Calu3 (cell line): ENCODE data around the gene C3orf52. TPM values are rescaled to one million over a fixed set of nuclear protein-coding genes. Genes with fewer than 3 reads are reported as not detected.

Source experiments
- BruUV-seq: library from RNA; stranded (reverse); fragments of 400-500 nt; replicated peaks from 2 replicates; lab custom pipeline; 2021; lab: Mats Ljungman, UMichigan
- CTCF ChIA-PET: fragments of 300-600 bp; sonication (Branson Sonifier 250); formaldehyde crosslinking; loops from one replicate; lab custom pipeline; 2022; ENCODE audit warnings: antibody characterized with exemption; lab: Charles Lee
- DNase-seq: peaks from one replicate; pipeline ENCODE4 v3.0.0; 2022
- H3K27ac Mint-ChIP-seq: one replicate; pipeline ENCODE4 v1.8.0; 2022; ENCODE audit warnings: mixed read lengths; ENCODE audit not compliant: unreplicated experiment
- H3K27me3 Mint-ChIP-seq: one replicate; pipeline ENCODE4 v1.8.0; 2022; ENCODE audit warnings: mixed read lengths; ENCODE audit not compliant: unreplicated experiment
- H3K36me3 Mint-ChIP-seq: one replicate; pipeline ENCODE4 v1.8.0; 2022; ENCODE audit warnings: mild to moderate bottlenecking, moderate library complexity, mixed read lengths; ENCODE audit not compliant: insufficient read depth, unreplicated experiment
- H3K4me1 Mint-ChIP-seq: one replicate; pipeline ENCODE4 v1.8.0; 2022; ENCODE audit warnings: mild to moderate bottlenecking, low read depth, mixed read lengths; ENCODE audit not compliant: unreplicated experiment
- H3K4me3 Mint-ChIP-seq: one replicate; pipeline ENCODE4 v1.8.0; 2022; ENCODE audit warnings: mild to moderate bottlenecking, low read depth, moderate library complexity, mixed read lengths; ENCODE audit not compliant: unreplicated experiment
- H3K9me3 Mint-ChIP-seq: one replicate; pipeline ENCODE4 v1.8.0; 2022; ENCODE audit warnings: low read depth, mixed read lengths; ENCODE audit not compliant: unreplicated experiment
- intact Hi-C: fragments of 100-400 bp; cut with micrococcal nuclease; formaldehyde crosslinking; loops from one replicate; pipeline ENCODE4 v1.10.0; 2022; ENCODE audit not compliant: unreplicated experiment
- total RNA-seq: library from RNA; stranded (reverse); gene quantifications from 2 replicates; pipeline ENCODE4 v1.2.3, GENCODE V29; 2022
- TF ChIP-seq, protein P1 (sequence below): fragments of 200-600 bp; IDR thresholded peaks from one replicate; pipeline ENCODE4 v1.8.0; 2022; ENCODE audit warnings: antibody characterized with exemption; ENCODE audit not compliant: unreplicated experiment

The C3orf52 gene
- total RNA-seq, 1 experiment from 2014 or later = 28.2 TPM

DNA sequence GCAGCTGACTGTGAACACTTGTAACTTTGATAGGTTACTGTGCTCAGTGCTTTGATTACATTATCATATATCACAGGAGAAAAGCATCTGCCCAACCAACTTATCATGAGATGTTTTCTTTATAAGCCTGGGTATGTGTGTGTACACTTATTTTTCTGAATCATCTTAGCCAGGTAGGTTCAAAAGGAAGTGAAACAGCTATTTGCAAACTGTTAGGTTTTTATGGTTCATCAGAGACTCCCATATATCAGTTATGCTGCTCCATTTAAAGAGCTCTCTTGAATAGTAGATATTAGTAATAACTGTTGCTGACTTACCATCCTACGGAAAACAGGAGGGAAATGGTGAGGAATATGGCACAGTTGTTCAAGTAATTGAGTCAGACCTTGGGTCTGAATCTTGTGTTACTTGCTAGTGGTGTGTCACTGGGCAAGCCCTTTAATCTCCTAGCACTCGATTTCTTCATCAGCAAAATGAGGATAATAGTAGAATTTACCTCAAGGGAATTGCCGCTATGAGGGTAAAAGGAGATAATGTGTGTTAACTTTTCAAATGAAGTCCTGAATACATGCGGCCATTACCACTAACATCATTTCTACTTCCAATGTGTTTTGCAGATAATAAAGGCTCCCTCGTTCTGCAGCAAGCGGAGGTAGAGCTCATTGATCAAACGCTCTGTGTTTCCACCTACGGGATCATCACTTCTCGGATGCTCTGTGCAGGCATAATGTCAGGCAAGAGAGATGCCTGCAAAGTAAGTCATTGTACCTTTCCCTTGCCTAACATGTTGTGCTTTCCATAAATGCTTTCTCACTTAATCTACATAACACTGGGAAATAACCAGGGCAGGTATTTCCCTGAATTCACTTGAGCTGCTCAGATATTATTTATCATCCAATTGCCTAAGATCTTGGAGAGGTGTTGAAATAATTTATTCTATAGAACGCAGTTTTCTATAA, 7.8 kb upstream of the C3orf52 start:
- H3K4me1 Mint-ChIP-seq = peaks cover 26% of the 10 kb centered on the region
- no peak overlapping the region for H3K27ac Mint-ChIP-seq
- TF ChIP-seq, protein P1, sequence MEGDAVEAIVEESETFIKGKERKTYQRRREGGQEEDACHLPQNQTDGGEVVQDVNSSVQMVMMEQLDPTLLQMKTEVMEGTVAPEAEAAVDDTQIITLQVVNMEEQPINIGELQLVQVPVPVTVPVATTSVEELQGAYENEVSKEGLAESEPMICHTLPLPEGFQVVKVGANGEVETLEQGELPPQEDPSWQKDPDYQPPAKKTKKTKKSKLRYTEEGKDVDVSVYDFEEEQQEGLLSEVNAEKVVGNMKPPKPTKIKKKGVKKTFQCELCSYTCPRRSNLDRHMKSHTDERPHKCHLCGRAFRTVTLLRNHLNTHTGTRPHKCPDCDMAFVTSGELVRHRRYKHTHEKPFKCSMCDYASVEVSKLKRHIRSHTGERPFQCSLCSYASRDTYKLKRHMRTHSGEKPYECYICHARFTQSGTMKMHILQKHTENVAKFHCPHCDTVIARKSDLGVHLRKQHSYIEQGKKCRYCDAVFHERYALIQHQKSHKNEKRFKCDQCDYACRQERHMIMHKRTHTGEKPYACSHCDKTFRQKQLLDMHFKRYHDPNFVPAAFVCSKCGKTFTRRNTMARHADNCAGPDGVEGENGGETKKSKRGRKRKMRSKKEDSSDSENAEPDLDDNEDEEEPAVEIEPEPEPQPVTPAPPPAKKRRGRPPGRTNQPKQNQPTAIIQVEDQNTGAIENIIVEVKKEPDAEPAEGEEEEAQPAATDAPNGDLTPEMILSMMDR = no peak
- CTCF ChIA-PET = interaction anchor here (1.4 kb wide), 1 partner anchor 35 kb away, joined by 3 read pairs; no protein-coding TSS in a partner anchor
- BruUV-seq = no TSS peak
- no peak for DNase-seq
- intact Hi-C loops = no loop called here
- peaks cover 8% of the 10 kb centered on the region for H3K36me3 Mint-ChIP-seq
- no peaks in the 10 kb centered on the region for H3K9me3 Mint-ChIP-seq
- no peak overlapping the region for H3K4me3 Mint-ChIP-seq
- H3K27me3 Mint-ChIP-seq = no peaks in the 10 kb centered on the region

GRCh38 chr3:112083239-112083638, 3.0 kb upstream of the C3orf52 start:
- H3K36me3 Mint-ChIP-seq = peaks cover 22% of the 10 kb centered on the region
- intact Hi-C loops = no loop called here
- CTCF ChIA-PET = no interaction called here
- DNase-seq = no peak
- H3K9me3 Mint-ChIP-seq = no peaks in the 10 kb centered on the region
- H3K27me3 Mint-ChIP-seq = no peaks in the 10 kb centered on the region
- H3K4me3 Mint-ChIP-seq = no peak overlapping the region
- peaks cover 20% of the 10 kb centered on the region for H3K4me1 Mint-ChIP-seq
- TF ChIP-seq, protein P1 = no peak
- no peak overlapping the region for H3K27ac Mint-ChIP-seq
- BruUV-seq = no TSS peak

- Mint-ChIP-seq H3K36me3 (peaks cover 26% of the 10 kb centered on the region), H3K4me1 (peaks cover 35% of the 10 kb centered on the region), H3K27ac (no peak overlapping the region), H3K4me3 (peak overlapping the region; percentile 93), H3K9me3 (no peaks in the 10 kb centered on the region), H3K27me3 (no peaks in the 10 kb centered on the region)
- TF ChIP-seq, protein P1 = no peak
- CTCF ChIA-PET = no interaction called here
- intact Hi-C loops = no loop called here
- no peak for DNase-seq
- no TSS peak for BruUV-seq
These were observed 1.0 kb upstream of the C3orf52 start for GRCh38 chr3:112084980-112085705.

GRCh38 chr3:112085735-112086075, 484 bp upstream of the C3orf52 start:
- TF ChIP-seq, protein P1 = no peak
- Mint-ChIP-seq H3K4me1 (peaks cover 41% of the 10 kb centered on the region), H3K4me3 (peak overlapping the region; percentile 93), H3K9me3 (no peaks in the 10 kb centered on the region), H3K36me3 (peaks cover 30% of the 10 kb centered on the region), H3K27ac (peak overlapping the region; percentile 91), H3K27me3 (no peaks in the 10 kb centered on the region)
- BruUV-seq = TSS peak; percentile 78
- intact Hi-C loops = no loop called here
- DNase-seq = no peak
- CTCF ChIA-PET = interaction anchor here (1.4 to 1.9 kb wide), 2 partner anchors 12 to 40 kb away, joined by 3 to 5 read pairs; no protein-coding TSS in a partner anchor
